GM13976 (cell line): ENCODE data around the gene CXCL12.

ENCODE experiments used
- DNase-seq: peaks from one replicate; pipeline ENCODE4 v3.0.0; 2012; ENCODE audit warnings: low spot score
- in situ Hi-C: fragments of 300-500 bp; cut with MboI; formaldehyde crosslinking; loops from one replicate; pipeline ENCODE4 v1.12.0; 2022; ENCODE audit warnings: low sequenced_read_pairs, mixed read lengths, inconsistent platforms; ENCODE audit not compliant: unreplicated experiment
- TF ChIP-seq, protein P1 (sequence below): IDR thresholded peaks from 2 replicates; pipeline ENCODE4 v1.5.1; 2012; ENCODE audit warnings: borderline replicate concordance, mild to moderate bottlenecking; ENCODE audit not compliant: insufficient read depth; ENCODE audit errors: extremely low read depth, missing control alignments, control extremely low read depth

CXCL12 gene

GRCh38 chr10:44377651-44378310 is 7.1 kb downstream of the CXCL12 start:
- no peak for DNase-seq
- in situ Hi-C loops, result loop anchor here (25.0 kb wide), 2 partner anchors 485 to 715 kb away; no protein-coding TSS in a partner anchor
- TF ChIP-seq, protein P1, sequence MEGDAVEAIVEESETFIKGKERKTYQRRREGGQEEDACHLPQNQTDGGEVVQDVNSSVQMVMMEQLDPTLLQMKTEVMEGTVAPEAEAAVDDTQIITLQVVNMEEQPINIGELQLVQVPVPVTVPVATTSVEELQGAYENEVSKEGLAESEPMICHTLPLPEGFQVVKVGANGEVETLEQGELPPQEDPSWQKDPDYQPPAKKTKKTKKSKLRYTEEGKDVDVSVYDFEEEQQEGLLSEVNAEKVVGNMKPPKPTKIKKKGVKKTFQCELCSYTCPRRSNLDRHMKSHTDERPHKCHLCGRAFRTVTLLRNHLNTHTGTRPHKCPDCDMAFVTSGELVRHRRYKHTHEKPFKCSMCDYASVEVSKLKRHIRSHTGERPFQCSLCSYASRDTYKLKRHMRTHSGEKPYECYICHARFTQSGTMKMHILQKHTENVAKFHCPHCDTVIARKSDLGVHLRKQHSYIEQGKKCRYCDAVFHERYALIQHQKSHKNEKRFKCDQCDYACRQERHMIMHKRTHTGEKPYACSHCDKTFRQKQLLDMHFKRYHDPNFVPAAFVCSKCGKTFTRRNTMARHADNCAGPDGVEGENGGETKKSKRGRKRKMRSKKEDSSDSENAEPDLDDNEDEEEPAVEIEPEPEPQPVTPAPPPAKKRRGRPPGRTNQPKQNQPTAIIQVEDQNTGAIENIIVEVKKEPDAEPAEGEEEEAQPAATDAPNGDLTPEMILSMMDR, result no peak

- TF ChIP-seq, protein P1, result no peak
- in situ Hi-C loops, result loop anchor here (25.0 kb wide), 2 partner anchors 486 to 714 kb away; no protein-coding TSS in a partner anchor
- no peak for DNase-seq
Measured at GRCh38 chr10:44376472-44377099, 8.3 kb downstream of the CXCL12 start.

GRCh38 chr10:44374155-44374554 is 10.7 kb downstream of the CXCL12 start:
- TF ChIP-seq, protein P1, result no peak
- in situ Hi-C loops, result no loop called here
- no peak for DNase-seq

DNA sequence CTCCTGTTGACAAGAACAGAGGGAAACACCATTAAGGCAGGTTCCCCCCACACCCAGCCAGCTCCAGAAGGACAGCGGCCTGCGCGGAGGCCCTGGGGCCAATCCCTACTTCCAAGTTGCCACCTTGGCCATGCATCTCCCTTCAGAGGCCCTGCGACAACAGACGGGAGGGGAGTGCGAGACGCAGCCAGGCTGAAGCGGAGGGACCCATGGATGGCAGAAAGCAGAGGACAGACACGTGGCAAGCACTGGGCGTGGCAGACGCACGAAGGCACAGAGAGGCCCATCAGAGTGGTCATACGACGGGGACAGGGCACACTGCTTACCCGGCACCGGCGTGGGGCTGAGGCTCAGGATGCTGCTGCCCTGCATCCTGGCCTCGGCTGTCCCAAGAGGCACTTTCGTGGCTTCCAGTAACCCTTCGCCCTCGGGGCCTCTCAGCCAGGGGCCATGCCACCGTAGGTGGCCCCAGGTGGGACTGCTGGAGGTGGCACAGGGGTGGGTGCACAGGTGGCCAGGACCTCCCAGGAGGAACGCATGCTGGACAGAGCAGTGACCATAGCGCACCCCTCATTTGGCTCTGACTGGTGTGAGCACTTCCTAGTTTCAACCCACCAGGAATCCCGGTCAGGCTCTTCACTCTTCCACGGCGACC is 11.4 kb downstream of the CXCL12 start:
- no peak for DNase-seq
- in situ Hi-C loops, result no loop called here
- TF ChIP-seq, protein P1, result no peak

DNA sequence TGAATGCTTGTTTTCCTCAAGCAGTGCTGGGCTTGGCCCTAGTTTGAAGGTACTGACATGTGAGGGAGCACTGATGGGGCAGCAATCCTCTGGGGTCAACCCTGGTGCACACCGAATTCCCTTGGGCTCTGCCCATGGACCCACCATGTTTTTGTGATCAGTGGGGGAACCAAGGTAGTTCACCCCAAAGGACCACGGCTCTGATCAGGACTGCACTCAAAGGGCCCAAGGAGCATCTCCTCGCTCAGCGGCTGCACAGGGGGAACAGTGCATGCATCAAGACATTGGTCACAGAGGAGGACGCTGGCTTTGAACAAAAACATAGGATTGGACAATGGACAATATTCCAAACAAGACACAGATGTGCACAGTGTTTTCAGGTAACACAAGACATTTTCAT is 12.7 kb downstream of the CXCL12 start:
- DNase-seq, result no peak
- TF ChIP-seq, protein P1, result no peak
- in situ Hi-C loops, result no loop called here

DNA sequence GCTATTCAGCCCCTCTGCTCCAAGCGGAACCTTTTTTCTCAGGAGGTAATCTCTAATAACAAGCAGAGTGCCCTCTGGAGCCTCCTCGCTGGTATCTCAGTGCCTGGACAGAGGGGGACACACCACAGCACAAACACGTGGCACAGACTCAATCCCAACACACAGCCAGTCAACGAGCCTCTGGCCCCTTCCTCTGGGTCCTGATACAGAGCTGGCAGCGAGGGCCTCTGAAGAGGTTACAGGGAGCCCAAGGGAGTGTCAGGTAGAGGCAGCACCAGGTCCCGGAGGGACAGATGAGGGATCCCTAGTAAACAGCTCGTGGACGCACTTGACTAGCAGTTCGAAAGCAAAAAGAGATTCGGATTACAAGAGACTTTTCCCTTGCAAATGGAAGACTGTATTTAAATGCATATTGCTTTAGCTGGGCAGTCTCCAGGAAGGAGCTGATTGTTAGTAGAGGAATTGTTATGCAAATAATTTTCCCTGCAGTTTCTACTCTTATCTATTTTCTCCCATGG is 14.1 kb downstream of the CXCL12 start:
- in situ Hi-C loops, result no loop called here
- TF ChIP-seq, protein P1, result no peak
- DNase-seq, result no peak
